KG1 (cell line): ENCODE measurements around the gene COX18.

Experiments
- DNase-seq: peaks from one replicate; lab custom pipeline; 2025; lab: John Stamatoyannopoulos, UW

Gene COX18

GRCh38 chr4:73069338-73070073, at the start of gene COX18:
COX18 (minus strand) TSS chr4:73069716; CDS start chr4:73069649, 67 bp downstream.
- DNase-seq, result peak; percentile 91

GRCh38 chr4:73109493-73109892, 40.0 kb upstream of the COX18 start:
- DNase-seq, result no peak

- no peak for DNase-seq
These were observed 35.2 kb upstream of the COX18 start for GRCh38 chr4:73104695-73105094.

- DNase-seq, result no peak
These were observed 34.4 kb upstream of the COX18 start for GRCh38 chr4:73103799-73104503.

GRCh38 chr4:73099143-73099542, 29.6 kb upstream of the COX18 start:
- no peak for DNase-seq

GRCh38 chr4:73098713-73099112, 29.2 kb upstream of the COX18 start:
- no peak for DNase-seq

GRCh38 chr4:73098016-73098415, 28.5 kb upstream of the COX18 start:
- no peak for DNase-seq

GRCh38 chr4:73092868-73093267, 23.4 kb upstream of the COX18 start:
- DNase-seq, result no peak

GRCh38 chr4:73090738-73091137, 21.2 kb upstream of the COX18 start:
- no peak for DNase-seq

GRCh38 chr4:73087871-73088270, 18.4 kb upstream of the COX18 start:
- no peak for DNase-seq

- no peak for DNase-seq
These were observed 16.8 kb upstream of the COX18 start for GRCh38 chr4:73086095-73086868.

GRCh38 chr4:73080789-73081188, 11.3 kb upstream of the COX18 start:
- no peak for DNase-seq

GRCh38 chr4:73075832-73076231, 6.3 kb upstream of the COX18 start:
- no peak for DNase-seq

GRCh38 chr4:73070074-73070390, 516 bp upstream of the COX18 start:
- no peak for DNase-seq

GRCh38 chr4:73068491-73069337, 802 bp downstream of the COX18 start:
- DNase-seq, result peak; percentile 43

GRCh38 chr4:73067971-73068394, 1.5 kb downstream of the COX18 start:
- DNase-seq, result no peak

GRCh38 chr4:73066928-73067327, 2.6 kb downstream of the COX18 start:
- no peak for DNase-seq

- no peak for DNase-seq
These were observed 3.1 kb downstream of the COX18 start for GRCh38 chr4:73066445-73066844.

GRCh38 chr4:73064536-73064935, 5.0 kb downstream of the COX18 start:
- no peak for DNase-seq

GRCh38 chr4:73055241-73055897, 14.1 kb downstream of the COX18 start:
- no peak for DNase-seq

GRCh38 chr4:73053974-73054480, 15.5 kb downstream of the COX18 start:
- no peak for DNase-seq
